HepG2 (cell line): ENCODE measurements around the gene CAPN10. TPM values are rescaled to one million over a fixed set of nuclear protein-coding genes. Genes with fewer than 3 reads are reported as not detected.

Experiments used
- ARID2 ChIP-seq: sonication (generic); formaldehyde crosslinking; IDR thresholded peaks from 2 replicates; pipeline ENCODE4 v1.8.1; 2022; ENCODE audit warnings: mild to moderate bottlenecking, missing genetic modification reagents, borderline replicate concordance
- ARNT2 ChIP-seq: sonication (generic); formaldehyde crosslinking; IDR thresholded peaks from 2 replicates; pipeline ENCODE4 v1.8.0; 2022; ENCODE audit warnings: mild to moderate bottlenecking, low read depth, missing genetic modification reagents, moderate library complexity
- BCL6 ChIP-seq: IDR thresholded peaks from 2 replicates; pipeline ENCODE4 v1.6.1; 2016; ENCODE audit warnings: missing genetic modification reagents, missing compliant biosample characterization
- EZH2 ChIP-seq: conservative IDR thresholded peaks from 2 replicates; pipeline ENCODE4 v1.6.1; 2012; ENCODE audit warnings: mild to moderate bottlenecking, low read depth, low read length, moderate library complexity
- GPN1 ChIP-seq: sonication (generic); formaldehyde crosslinking; IDR thresholded peaks from 2 replicates; pipeline ENCODE4 v1.5.1; 2020; ENCODE audit warnings: missing genetic modification reagents, borderline replicate concordance
- HOMEZ ChIP-seq: IDR thresholded peaks from 2 replicates; pipeline ENCODE4 v1.6.1; 2016; ENCODE audit warnings: low read depth
- KLF12 ChIP-seq: sonication (generic); formaldehyde crosslinking; IDR thresholded peaks from 2 replicates; pipeline ENCODE4 v1.4.0; 2020; ENCODE audit warnings: missing genetic modification reagents, borderline replicate concordance
- KLF13 ChIP-seq: sonication (generic); formaldehyde crosslinking; IDR thresholded peaks from 2 replicates; pipeline ENCODE4 v1.4.0; 2020; ENCODE audit warnings: mild to moderate bottlenecking, missing genetic modification reagents
- KMT2A ChIP-seq: sonication (generic); formaldehyde crosslinking; IDR thresholded peaks from 2 replicates; pipeline ENCODE4 v1.4.0; 2020; ENCODE audit warnings: missing genetic modification reagents
- MYNN ChIP-seq: sonication (generic); formaldehyde crosslinking; IDR thresholded peaks from 2 replicates; pipeline ENCODE4 v1.4.0; 2020; ENCODE audit warnings: mild to moderate bottlenecking, low read depth, missing genetic modification reagents
- NRL ChIP-seq: sonication (generic); formaldehyde crosslinking; IDR thresholded peaks from 2 replicates; pipeline ENCODE4 v1.5.0; 2020; ENCODE audit warnings: missing genetic modification reagents, mild to moderate bottlenecking, moderate library complexity, borderline replicate concordance
- PRDM10 ChIP-seq: sonication (generic); formaldehyde crosslinking; IDR thresholded peaks from 2 replicates; pipeline ENCODE4 v1.4.0; 2020; ENCODE audit warnings: low read depth, missing genetic modification reagents
- SALL2 ChIP-seq: sonication (generic); formaldehyde crosslinking; IDR thresholded peaks from 2 replicates; pipeline ENCODE4 v1.8.1; 2023; ENCODE audit warnings: mild to moderate bottlenecking, missing genetic modification reagents, inconsistent platforms
- SMARCC2 ChIP-seq: fragments of 450-650 bp; IDR thresholded peaks from 2 replicates; pipeline ENCODE4 v1.6.1; 2017; ENCODE audit warnings: antibody characterized with exemption, mild to moderate bottlenecking
- SMARCE1 ChIP-seq: fragments of 450-650 bp; IDR thresholded peaks from 2 replicates; pipeline ENCODE4 v1.6.1; 2017; ENCODE audit warnings: borderline replicate concordance
- TBX2 ChIP-seq: sonication (generic); formaldehyde crosslinking; IDR thresholded peaks from 2 replicates; pipeline ENCODE4 v1.5.0; 2020; ENCODE audit warnings: missing genetic modification reagents, mild to moderate bottlenecking, borderline replicate concordance
- THRA ChIP-seq: sonication (generic); formaldehyde crosslinking; IDR thresholded peaks from 2 replicates; pipeline ENCODE4 v1.4.0; 2020; ENCODE audit warnings: missing genetic modification reagents, borderline replicate concordance
- ZEB1 ChIP-seq: IDR thresholded peaks from 2 replicates; pipeline ENCODE4 v1.6.1; 2012; ENCODE audit warnings: mild to moderate bottlenecking, low read depth, inconsistent platforms; ENCODE audit not compliant: insufficient replicate concordance
- ZFP36L1 ChIP-seq: sonication (generic); formaldehyde crosslinking; IDR thresholded peaks from 2 replicates; pipeline ENCODE4 v1.8.0; 2022; ENCODE audit warnings: mild to moderate bottlenecking, missing genetic modification reagents, moderate library complexity
- ZNF256 ChIP-seq: sonication (generic); formaldehyde crosslinking; conservative IDR thresholded peaks from 2 replicates; pipeline ENCODE4 v1.4.0; 2020; ENCODE audit warnings: missing genetic modification reagents
- ZNF343 ChIP-seq: sonication (generic); formaldehyde crosslinking; IDR thresholded peaks from 2 replicates; pipeline ENCODE4 v1.4.0; 2020; ENCODE audit warnings: mild to moderate bottlenecking, missing genetic modification reagents
- ZNF639 ChIP-seq: conservative IDR thresholded peaks from 2 replicates; pipeline ENCODE4 v1.6.1; 2018; ENCODE audit warnings: missing genetic modification reagents
- polyA plus RNA-seq, 8 experiments: library from polyadenylated mRNA; depleted of rRNA in 3 of 8; stranded (reverse) in 7 of 8; unstranded in 1 of 8; fragments of >200 nt; fragmentation: Illumina TruSeq in 4 of 8; extraction: Trizol in 4 of 8; gene quantifications; 2 replicates each; pipeline versions ENCODE4 v1.2.1 to v1.2.3, GENCODE V29; 2011 to 2016; ENCODE audit warnings: low read depth in 4 of 8, missing spikeins in 1 of 8, mixed read lengths in 1 of 8; ENCODE audit not compliant: insufficient read depth in 1 of 8
- total RNA-seq, 5 experiments: library from RNA; depleted of rRNA; stranded (reverse); fragments of >200 nt; fragmentation: Illumina TruSeq; extraction: Trizol; gene quantifications; 2 replicates each; pipeline ENCODE4 v1.2.3, GENCODE V29; 2016; ENCODE audit warnings: low read depth in 1 of 5

Gene CAPN10
- total and polyA plus RNA-seq, 2 of the 13 experiments (the other 11 are each of a cell fraction or from before 2014, with no cell fraction given) = 27.6 to 32.4 TPM

- TF ChIP-seq THRA (CRISPR knock-in tag) (peak; percentile 80), KMT2A (peak; percentile 96), HOMEZ (no peak; the same call in 1 of the 2 replicates), ARID2 (no peak), ZNF639 (CRISPR knock-in tag) (peak; percentile 90), ARNT2 (CRISPR knock-in tag) (peak; percentile 38; the same call in 1 of the 2 replicates), ZNF343 (CRISPR knock-in tag) (peak; percentile 92), KLF12 (CRISPR knock-in tag) (no peak), TBX2 (CRISPR knock-in tag) (peak; percentile 43; the same call in 1 of the 2 replicates), ZNF256 (CRISPR knock-in tag) (no peak), SMARCE1 (no peak), PRDM10 (CRISPR knock-in tag) (peak; percentile 80), ZFP36L1 (CRISPR knock-in tag) (no peak), SALL2 (CRISPR knock-in tag) (peak; percentile 77; the same call in 1 of the 2 replicates), MYNN (CRISPR knock-in tag) (0 out of 2 replicates have a peak, but pooled peaks have one; percentile 19), EZH2 (no peak), KLF13 (CRISPR knock-in tag) (no peak), ZEB1 (no peak), SMARCC2 (no peak), BCL6 (CRISPR knock-in tag) (peak; percentile 59; the same call in 1 of the 2 replicates), GPN1 (CRISPR knock-in tag) (no peak; the same call in 1 of the 2 replicates), NRL (CRISPR knock-in tag) (peak; percentile 16; the same call in 1 of the 2 replicates)
Measured at GRCh38 chr2:240586198-240586918, at the start of gene CAPN10 (continued).
